ENCODE results near the gene CHAD. TPM values are rescaled to one million over a fixed set of nuclear protein-coding genes. Genes with fewer than 3 reads are reported as not detected.

CHAD gene
- total and polyA plus RNA-seq, 12 donors, result 1.7 to 26.6 (median 7.0) TPM

GRCh38 chr17:50445730-50446325 lies 22.9 kb downstream of the CHAD start:
- Histone ChIP-seq H3K4me3 (no peak overlapping the region), H3K27ac (no peak overlapping the region)
- WGBS, 4 donors, result 12 to 28% (median 23%) methylated on average over 1 of the region's 1 CpG

DNA sequence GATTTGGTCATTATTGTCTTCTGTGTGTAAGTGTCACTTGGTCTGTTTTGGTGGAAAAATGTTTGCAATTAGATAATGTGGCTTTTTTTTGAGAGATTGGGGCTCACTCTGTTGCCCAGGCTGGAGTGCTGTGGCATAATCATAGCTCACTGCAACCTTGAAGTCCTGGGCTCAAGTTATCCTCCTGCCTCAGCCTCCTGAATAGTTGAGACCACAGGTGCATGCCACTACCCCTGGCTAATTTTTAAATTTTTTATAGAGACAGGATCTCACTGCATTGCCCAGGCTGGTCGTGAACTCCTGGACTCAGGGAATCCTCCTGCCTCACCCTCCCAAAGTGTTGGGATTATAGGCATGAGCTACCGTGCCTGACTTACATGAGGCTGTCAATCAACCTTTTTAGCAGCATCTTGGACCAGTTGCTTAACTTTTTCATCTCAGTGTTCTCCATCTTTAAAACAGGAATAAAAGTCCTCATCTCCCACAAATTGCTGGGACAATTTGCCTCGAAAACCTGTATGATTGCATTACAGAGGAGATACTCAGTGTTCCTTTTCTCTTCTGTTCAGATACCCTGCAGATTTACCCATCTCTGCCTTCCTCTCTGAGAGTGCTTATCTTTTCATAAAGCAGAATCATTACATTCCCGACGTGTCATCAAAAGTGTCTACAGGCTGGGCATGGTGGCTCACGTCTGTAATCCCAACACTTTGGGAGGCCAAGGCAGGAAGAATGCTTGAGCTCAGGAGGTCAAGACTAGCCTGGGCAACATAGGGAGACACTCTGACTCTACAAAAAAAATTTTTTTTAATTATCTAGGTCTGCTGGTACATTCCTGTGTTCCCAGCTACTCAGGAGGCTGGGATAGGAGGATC lies 23.6 kb downstream of the CHAD start:
- Histone ChIP-seq H3K27ac (no peak overlapping the region), H3K4me3 (no peak overlapping the region), H3K36me3 (replicated peaks in 1 of 2) (no peaks in the 10 kb centered on the region), H3K4me1 (replicated peaks in 1 of 2) (peaks cover 32 to 42% of the 10 kb centered on the region in 2 donors), H3K27me3 (no peaks in the 10 kb centered on the region), H3K9me3 (replicated peaks in 1 of 3) (no peaks in the 10 kb centered on the region)
- DNase-seq, result peak in 1 of 7 donors; percentile 9
- 94 to 95% (median 95%) methylated on average over 6 of the region's 6 CpGs for WGBS, 4 donors
- intact Hi-C loops (cut with DNase I), result no loop called here
- TF ChIP-seq, protein P1, sequence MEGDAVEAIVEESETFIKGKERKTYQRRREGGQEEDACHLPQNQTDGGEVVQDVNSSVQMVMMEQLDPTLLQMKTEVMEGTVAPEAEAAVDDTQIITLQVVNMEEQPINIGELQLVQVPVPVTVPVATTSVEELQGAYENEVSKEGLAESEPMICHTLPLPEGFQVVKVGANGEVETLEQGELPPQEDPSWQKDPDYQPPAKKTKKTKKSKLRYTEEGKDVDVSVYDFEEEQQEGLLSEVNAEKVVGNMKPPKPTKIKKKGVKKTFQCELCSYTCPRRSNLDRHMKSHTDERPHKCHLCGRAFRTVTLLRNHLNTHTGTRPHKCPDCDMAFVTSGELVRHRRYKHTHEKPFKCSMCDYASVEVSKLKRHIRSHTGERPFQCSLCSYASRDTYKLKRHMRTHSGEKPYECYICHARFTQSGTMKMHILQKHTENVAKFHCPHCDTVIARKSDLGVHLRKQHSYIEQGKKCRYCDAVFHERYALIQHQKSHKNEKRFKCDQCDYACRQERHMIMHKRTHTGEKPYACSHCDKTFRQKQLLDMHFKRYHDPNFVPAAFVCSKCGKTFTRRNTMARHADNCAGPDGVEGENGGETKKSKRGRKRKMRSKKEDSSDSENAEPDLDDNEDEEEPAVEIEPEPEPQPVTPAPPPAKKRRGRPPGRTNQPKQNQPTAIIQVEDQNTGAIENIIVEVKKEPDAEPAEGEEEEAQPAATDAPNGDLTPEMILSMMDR (IDR thresholded peaks at IDR 0.05), result no peak
- no peak for TF ChIP-seq POLR2A (IDR thresholded peaks at IDR 0.05)

More at GRCh38 chr17:50445730-50446325, 22.9 kb downstream of the CHAD start:
- H3K36me3 ChIP-seq (replicated peaks in 1 of 2), result no peaks in the 10 kb centered on the region
- peak in 1 of 7 donors; percentile 9 for DNase-seq
- intact Hi-C loops (cut with DNase I), result no loop called here
- TF ChIP-seq, protein P1 (IDR thresholded peaks at IDR 0.05), result no peak
- no peak for TF ChIP-seq POLR2A (IDR thresholded peaks at IDR 0.05)
- no peaks in the 10 kb centered on the region for H3K9me3 ChIP-seq (replicated peaks in 1 of 3)
- H3K27me3 ChIP-seq, result no peaks in the 10 kb centered on the region
- H3K4me1 ChIP-seq (replicated peaks in 1 of 2), result peaks cover 29 to 43% of the 10 kb centered on the region in 2 donors

DNA sequence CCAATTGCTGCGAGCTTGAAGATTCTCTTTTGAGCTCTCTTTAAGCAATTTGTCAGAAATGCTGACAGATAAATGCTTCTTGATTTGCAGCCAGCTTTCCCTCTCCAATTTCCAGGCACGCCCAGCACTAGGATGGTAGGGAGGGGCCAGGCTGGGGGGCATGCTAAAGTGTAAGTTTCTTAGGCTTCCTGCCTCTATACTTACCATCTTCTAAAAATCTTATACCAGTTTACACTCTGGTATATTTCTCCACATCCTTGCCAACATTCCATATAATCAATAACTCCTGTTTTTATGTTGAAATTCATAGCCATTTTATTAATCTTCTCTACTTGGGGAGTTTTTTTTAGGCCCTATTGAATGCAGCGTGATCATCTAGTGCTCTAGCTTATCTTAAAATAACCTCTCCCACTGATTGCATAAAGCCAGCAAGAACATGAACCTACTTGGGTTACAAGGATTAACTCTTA lies 25.1 kb downstream of the CHAD start:
- H3K4me1 ChIP-seq (replicated peaks in 1 of 2), result peaks cover 30 to 40% of the 10 kb centered on the region in 2 donors
- H3K36me3 ChIP-seq (replicated peaks in 1 of 2), result no peaks in the 10 kb centered on the region
- intact Hi-C loops (cut with DNase I), result no loop called here
- TF ChIP-seq, protein P1 (IDR thresholded peaks at IDR 0.05), result no peak
- TF ChIP-seq POLR2A (IDR thresholded peaks at IDR 0.05), result no peak
- H3K27me3 ChIP-seq, result no peaks in the 10 kb centered on the region
- H3K9me3 ChIP-seq (replicated peaks in 1 of 3), result no peaks in the 10 kb centered on the region
- peak in 4 of 7 donors; percentile 48 to 68 (median 56) for DNase-seq
- H3K4me3 ChIP-seq, result peak overlapping the region in 1 of 4 donors; percentile 3
- WGBS, 4 donors, result 12 to 25% (median 17%) methylated on average over 3 of the region's 3 CpGs
- peak overlapping the region; percentile 0 to 60 (median 50) for H3K27ac ChIP-seq

All from adrenal gland (tissue), 12 donors.